Testis (tissue), 2 donors: Measurements from ENCODE around the gene PEX6.

Experiments used
- CTCF ChIP-seq, 3 experiments: fragments of 450-650 bp in 2 of 3; fragments of 200-600 bp in 1 of 3; sonication (generic) in 1 of 3; IDR thresholded peaks; one replicate each; pipeline ENCODE4 v1.5.1; 2016 to 2019; ENCODE audit warnings: antibody characterized with exemption in 3 of 3, mild to moderate bottlenecking in 2 of 3, moderate library complexity in 1 of 3
- POLR2A ChIP-seq: fragments of 450-650 bp; IDR thresholded peaks from one replicate; pipeline ENCODE4 v1.6.1; 2017; ENCODE audit warnings: antibody characterized with exemption, mild to moderate bottlenecking, moderate library complexity

- TF ChIP-seq CTCF (IDR thresholded peaks at IDR 0.05): no peak
- no peak for TF ChIP-seq POLR2A
Observed at GRCh38 chr6:42916288-42916687, 62.7 kb downstream of the PEX6 start.
